Measurements from ENCODE around the gene ASTN2. TPM values are rescaled to one million over a fixed set of nuclear protein-coding genes. Genes with fewer than 3 reads are reported as not detected.

Gene ASTN2
- total RNA-seq, 1 donor from 2014 or later: 13.6 TPM

DNA sequence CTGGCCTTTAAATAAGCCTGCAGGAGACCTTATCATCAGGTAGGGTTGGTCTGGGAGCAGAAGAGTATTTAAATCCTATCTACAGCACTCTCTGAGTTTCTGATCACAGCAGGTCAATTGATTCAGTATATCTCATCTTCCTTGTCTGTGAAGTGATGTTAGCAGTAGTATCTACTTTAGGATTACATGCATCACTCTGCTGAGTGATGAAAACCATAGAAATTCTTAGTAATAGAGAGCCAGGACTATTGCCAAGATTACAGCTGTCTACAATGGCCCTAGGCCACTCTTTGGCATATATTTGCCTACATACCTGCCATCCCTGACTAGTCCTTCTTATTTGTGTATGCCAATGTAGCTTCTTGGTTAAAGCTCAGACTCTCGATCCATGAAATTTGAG lies 183.8 kb downstream of the ASTN2 start:
- TF ChIP-seq EZH2 (IDR thresholded peaks at IDR 0.05; ENCODE audit: insufficient read depth, low read length): no peak
- TF ChIP-seq, protein P1, sequence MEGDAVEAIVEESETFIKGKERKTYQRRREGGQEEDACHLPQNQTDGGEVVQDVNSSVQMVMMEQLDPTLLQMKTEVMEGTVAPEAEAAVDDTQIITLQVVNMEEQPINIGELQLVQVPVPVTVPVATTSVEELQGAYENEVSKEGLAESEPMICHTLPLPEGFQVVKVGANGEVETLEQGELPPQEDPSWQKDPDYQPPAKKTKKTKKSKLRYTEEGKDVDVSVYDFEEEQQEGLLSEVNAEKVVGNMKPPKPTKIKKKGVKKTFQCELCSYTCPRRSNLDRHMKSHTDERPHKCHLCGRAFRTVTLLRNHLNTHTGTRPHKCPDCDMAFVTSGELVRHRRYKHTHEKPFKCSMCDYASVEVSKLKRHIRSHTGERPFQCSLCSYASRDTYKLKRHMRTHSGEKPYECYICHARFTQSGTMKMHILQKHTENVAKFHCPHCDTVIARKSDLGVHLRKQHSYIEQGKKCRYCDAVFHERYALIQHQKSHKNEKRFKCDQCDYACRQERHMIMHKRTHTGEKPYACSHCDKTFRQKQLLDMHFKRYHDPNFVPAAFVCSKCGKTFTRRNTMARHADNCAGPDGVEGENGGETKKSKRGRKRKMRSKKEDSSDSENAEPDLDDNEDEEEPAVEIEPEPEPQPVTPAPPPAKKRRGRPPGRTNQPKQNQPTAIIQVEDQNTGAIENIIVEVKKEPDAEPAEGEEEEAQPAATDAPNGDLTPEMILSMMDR (IDR thresholded peaks at IDR 0.05; ENCODE audit: insufficient read depth, low read depth, low read length): no peak
- Mint-ChIP-seq H3K36me3 (ENCODE audit: low read depth, unreplicated experiment) (no peaks in the 10 kb centered on the region), H3K9me3 (ENCODE audit: unreplicated experiment) (no peaks in the 10 kb centered on the region), H3K27me3 (ENCODE audit: low read depth, unreplicated experiment) (peaks cover 2% of the 10 kb centered on the region), H3K4me1 (ENCODE audit: low read depth, unreplicated experiment) (no peaks in the 10 kb centered on the region), H3K4me3 (ENCODE audit: unreplicated experiment) (no peak overlapping the region), H3K27ac (ENCODE audit: unreplicated experiment) (no peak overlapping the region)
- Histone ChIP-seq H3K4me2 (ENCODE audit: low read length) (no peak overlapping the region), H2AFZ (ENCODE audit: low read depth, low read length) (no peak overlapping the region), H3K4me3 (ENCODE audit: insufficient read depth, low read depth, low read length) (no peak overlapping the region), H4K20me1 (ENCODE audit: insufficient read depth, low read length) (no peaks in the 10 kb centered on the region), H3K4me1 (ENCODE audit: insufficient read depth, low read length) (no peaks in the 10 kb centered on the region), H3K27ac (ENCODE audit: low read depth, low read length) (no peak overlapping the region), H3K36me3 (ENCODE audit: insufficient read depth, low read length) (no peaks in the 10 kb centered on the region), H3K27me3 (ENCODE audit: insufficient read depth, low read length) (no peaks in the 10 kb centered on the region), H3K9me3 (ENCODE audit: insufficient read depth, low read depth, low read length) (no peaks in the 10 kb centered on the region), H3K9ac (ENCODE audit: low read length) (no peak overlapping the region), H3K79me2 (ENCODE audit: insufficient read depth, low read length) (no peaks in the 10 kb centered on the region)
- FAIRE-seq: no peak
- DNase-seq (ENCODE audit: low read depth): no peak

- DNase-seq (ENCODE audit: low read depth) (no peak), FAIRE-seq (no peak)
- Histone ChIP-seq H3K79me2 (ENCODE audit: insufficient read depth, low read length) (no peaks in the 10 kb centered on the region), H3K4me1 (ENCODE audit: insufficient read depth, low read length) (no peaks in the 10 kb centered on the region), H3K27ac (ENCODE audit: low read depth, low read length) (no peak overlapping the region), H3K4me3 (ENCODE audit: insufficient read depth, low read depth, low read length) (no peak overlapping the region), H4K20me1 (ENCODE audit: insufficient read depth, low read length) (no peaks in the 10 kb centered on the region), H3K27me3 (ENCODE audit: insufficient read depth, low read length) (no peaks in the 10 kb centered on the region), H3K4me2 (ENCODE audit: low read length) (no peak overlapping the region), H3K9ac (ENCODE audit: low read length) (no peak overlapping the region), H3K36me3 (ENCODE audit: insufficient read depth, low read length) (no peaks in the 10 kb centered on the region), H2AFZ (ENCODE audit: low read depth, low read length) (no peak overlapping the region), H3K9me3 (ENCODE audit: insufficient read depth, low read depth, low read length) (no peaks in the 10 kb centered on the region)
- no peak for TF ChIP-seq EZH2 (IDR thresholded peaks at IDR 0.05; ENCODE audit: insufficient read depth, low read length)
- TF ChIP-seq, protein P1 (IDR thresholded peaks at IDR 0.05; ENCODE audit: insufficient read depth, low read depth, low read length): no peak
- Mint-ChIP-seq H3K36me3 (ENCODE audit: low read depth, unreplicated experiment) (no peaks in the 10 kb centered on the region), H3K4me1 (ENCODE audit: low read depth, unreplicated experiment) (peaks cover 9% of the 10 kb centered on the region), H3K4me3 (ENCODE audit: unreplicated experiment) (no peak overlapping the region), H3K27me3 (ENCODE audit: low read depth, unreplicated experiment) (no peaks in the 10 kb centered on the region), H3K27ac (ENCODE audit: unreplicated experiment) (peak overlapping the region; percentile 5), H3K9me3 (ENCODE audit: unreplicated experiment) (no peaks in the 10 kb centered on the region)
Observed at GRCh38 chr9:117224695-117225094, 190.2 kb downstream of the ASTN2 start.

GRCh38 chr9:117218951-117219350 lies 195.9 kb downstream of the ASTN2 start:
- no peaks in the 10 kb centered on the region for H3K9me3 ChIP-seq (ENCODE audit: insufficient read depth, low read depth, low read length)
- no peak overlapping the region for H3K27ac Mint-ChIP-seq (ENCODE audit: unreplicated experiment)
- no peaks in the 10 kb centered on the region for H4K20me1 ChIP-seq (ENCODE audit: insufficient read depth, low read length)
- no peak overlapping the region for H3K4me3 Mint-ChIP-seq (ENCODE audit: unreplicated experiment)
- H3K27ac ChIP-seq (ENCODE audit: low read depth, low read length): no peak overlapping the region
- no peaks in the 10 kb centered on the region for H3K27me3 ChIP-seq (ENCODE audit: insufficient read depth, low read length)
- H3K36me3 ChIP-seq (ENCODE audit: insufficient read depth, low read length): no peaks in the 10 kb centered on the region
- peaks cover 8% of the 10 kb centered on the region for H3K4me1 Mint-ChIP-seq (ENCODE audit: low read depth, unreplicated experiment)
- no peak overlapping the region for H2AFZ ChIP-seq (ENCODE audit: low read depth, low read length)
- H3K36me3 Mint-ChIP-seq (ENCODE audit: low read depth, unreplicated experiment): no peaks in the 10 kb centered on the region
- H3K9me3 Mint-ChIP-seq (ENCODE audit: unreplicated experiment): no peaks in the 10 kb centered on the region
- no peak overlapping the region for H3K4me3 ChIP-seq (ENCODE audit: insufficient read depth, low read depth, low read length)
- H3K27me3 Mint-ChIP-seq (ENCODE audit: low read depth, unreplicated experiment): peaks cover 2% of the 10 kb centered on the region
- FAIRE-seq (no peak), DNase-seq (ENCODE audit: low read depth) (no peak)
- no peaks in the 10 kb centered on the region for H3K4me1 ChIP-seq (ENCODE audit: insufficient read depth, low read length)
- no peak for TF ChIP-seq EZH2 (IDR thresholded peaks at IDR 0.05; ENCODE audit: insufficient read depth, low read length)
- TF ChIP-seq, protein P1 (IDR thresholded peaks at IDR 0.05; ENCODE audit: insufficient read depth, low read depth, low read length): no peak
- H3K79me2 ChIP-seq (ENCODE audit: insufficient read depth, low read length): no peaks in the 10 kb centered on the region
- no peak overlapping the region for H3K9ac ChIP-seq (ENCODE audit: low read length)
- H3K4me2 ChIP-seq (ENCODE audit: low read length): no peak overlapping the region
